BJ (cell line): ENCODE data around the gene CDK4. TPM values are rescaled to one million over a fixed set of nuclear protein-coding genes. Genes with fewer than 3 reads are reported as not detected.

Source experiments
- CTCF ChIA-PET: fragments of 350-600 bp; formaldehyde crosslinking; extraction: SDS; loops from one replicate; lab custom pipeline; 2021; ENCODE audit warnings: antibody characterized with exemption, inconsistent platforms; lab: Yijun Ruan, JAX
- POLR2A ChIA-PET: fragments of 300-600 bp; sonication (Branson Sonifier 250); formaldehyde crosslinking; extraction: SDS; loops from one replicate; lab custom pipeline; 2021; ENCODE audit warnings: antibody characterized with exemption; lab: Charles Lee
- DNase-seq: peaks from one replicate; pipeline ENCODE4 v3.0.0-alpha.2; 2011; ENCODE audit warnings: low read depth
- H3K27me3 ChIP-seq: 2 replicates; pipeline ENCODE4 v1.6.0; 2011; ENCODE audit warnings: low read length; ENCODE audit not compliant: control insufficient read depth, insufficient read depth
- H3K36me3 ChIP-seq: 2 replicates; pipeline ENCODE4 v1.5.1; 2011; ENCODE audit warnings: low read length; ENCODE audit not compliant: control insufficient read depth, insufficient read depth
- H3K4me3 ChIP-seq: 2 replicates; pipeline ENCODE4 v1.5.1; 2011; ENCODE audit warnings: low read depth, mild to moderate bottlenecking, control low read depth, low read length
- polyA plus RNA-seq: library from polyadenylated mRNA; depleted of rRNA; stranded (reverse); fragments of >200 nt; gene quantifications from 2 replicates; pipeline ENCODE4 v1.2.3, GENCODE V29; 2011
- TF ChIP-seq, protein P1 (sequence below): IDR thresholded peaks from 2 replicates; pipeline ENCODE4 v1.5.1; 2011; ENCODE audit warnings: low read depth, mild to moderate bottlenecking, control low read depth, inconsistent platforms, low read length, moderate library complexity; ENCODE audit not compliant: insufficient read depth

Gene CDK4
- polyA plus RNA-seq, 1 experiment, result 293 TPM

DNA sequence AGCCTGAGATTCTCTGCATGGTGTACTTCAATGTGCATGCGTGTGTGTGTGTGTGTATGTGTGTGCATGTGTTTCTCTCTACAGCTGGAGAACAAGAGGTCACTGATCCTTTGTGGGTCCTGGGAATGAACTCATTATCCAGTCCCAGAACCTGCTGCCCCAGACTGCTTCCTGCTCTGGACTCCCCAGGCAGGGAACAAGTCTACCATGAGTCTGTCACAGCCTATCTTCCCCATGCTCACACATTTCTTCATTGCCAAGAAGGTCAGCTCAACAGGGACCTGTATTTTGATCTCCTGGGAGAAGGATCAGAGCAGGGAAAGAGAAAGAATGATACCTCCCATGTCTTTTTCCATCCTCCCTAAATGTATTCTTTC is 10.7 kb downstream of the CDK4 start:
- no peak overlapping the region for H3K4me3 ChIP-seq
- TF ChIP-seq, protein P1, sequence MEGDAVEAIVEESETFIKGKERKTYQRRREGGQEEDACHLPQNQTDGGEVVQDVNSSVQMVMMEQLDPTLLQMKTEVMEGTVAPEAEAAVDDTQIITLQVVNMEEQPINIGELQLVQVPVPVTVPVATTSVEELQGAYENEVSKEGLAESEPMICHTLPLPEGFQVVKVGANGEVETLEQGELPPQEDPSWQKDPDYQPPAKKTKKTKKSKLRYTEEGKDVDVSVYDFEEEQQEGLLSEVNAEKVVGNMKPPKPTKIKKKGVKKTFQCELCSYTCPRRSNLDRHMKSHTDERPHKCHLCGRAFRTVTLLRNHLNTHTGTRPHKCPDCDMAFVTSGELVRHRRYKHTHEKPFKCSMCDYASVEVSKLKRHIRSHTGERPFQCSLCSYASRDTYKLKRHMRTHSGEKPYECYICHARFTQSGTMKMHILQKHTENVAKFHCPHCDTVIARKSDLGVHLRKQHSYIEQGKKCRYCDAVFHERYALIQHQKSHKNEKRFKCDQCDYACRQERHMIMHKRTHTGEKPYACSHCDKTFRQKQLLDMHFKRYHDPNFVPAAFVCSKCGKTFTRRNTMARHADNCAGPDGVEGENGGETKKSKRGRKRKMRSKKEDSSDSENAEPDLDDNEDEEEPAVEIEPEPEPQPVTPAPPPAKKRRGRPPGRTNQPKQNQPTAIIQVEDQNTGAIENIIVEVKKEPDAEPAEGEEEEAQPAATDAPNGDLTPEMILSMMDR, result no peak
- H3K36me3 ChIP-seq, result peaks cover under 1% of the 10 kb centered on the region; the same call in 1 of the 2 replicates
- H3K27me3 ChIP-seq, result peaks cover 43% of the 10 kb centered on the region
- no peak for DNase-seq
- POLR2A ChIA-PET, result no interaction called here
- CTCF ChIA-PET, result interaction anchor here (1.4 kb wide), 1 partner anchor 15 kb away, joined by 4 read pairs; no protein-coding TSS in a partner anchor

DNA sequence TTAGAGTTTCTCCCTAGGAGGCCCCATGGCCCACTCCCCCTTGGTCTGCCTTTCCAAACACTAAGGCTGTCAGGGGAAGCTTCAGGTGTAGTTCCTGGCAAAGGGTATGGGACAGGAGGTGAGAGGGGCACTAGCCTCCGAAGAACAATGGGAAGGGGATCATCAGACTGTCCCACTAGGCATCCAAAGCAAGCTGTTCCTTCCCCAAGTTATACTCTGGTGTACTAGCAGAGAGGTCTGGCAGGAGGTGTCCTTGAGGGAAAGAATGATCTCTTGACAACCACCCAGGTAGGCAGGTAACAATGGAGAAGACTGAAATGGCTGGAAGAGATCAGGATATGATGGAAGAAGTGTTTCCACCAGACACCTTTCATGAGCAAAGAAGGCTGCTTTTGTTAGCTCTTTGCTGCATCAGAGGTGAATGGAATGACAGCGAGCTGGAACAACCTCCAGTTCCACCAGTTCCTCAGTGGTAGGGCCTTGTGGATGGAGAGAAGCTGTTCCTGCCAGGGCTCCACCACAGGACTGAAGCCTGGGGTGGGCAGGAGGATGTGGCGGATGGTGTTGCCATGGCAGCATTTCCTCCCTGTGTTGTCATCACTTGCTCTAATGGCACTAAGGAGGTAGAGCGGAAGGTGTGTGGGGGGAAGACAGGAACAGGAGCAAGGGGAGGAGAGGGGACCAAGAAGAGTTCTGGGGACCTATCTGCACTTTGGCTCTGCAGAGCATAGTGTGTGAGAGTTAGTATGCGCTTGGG is 11.3 kb downstream of the CDK4 start:
- Histone ChIP-seq H3K27me3 (peaks cover 45% of the 10 kb centered on the region), H3K36me3 (no peaks in the 10 kb centered on the region)
- CTCF ChIA-PET, result interaction anchor here (0.6 to 1.8 kb wide), 4 partner anchors 10 to 148 kb away, joined by 3 to 5 read pairs (median 4); no protein-coding TSS in a partner anchor

DNA sequence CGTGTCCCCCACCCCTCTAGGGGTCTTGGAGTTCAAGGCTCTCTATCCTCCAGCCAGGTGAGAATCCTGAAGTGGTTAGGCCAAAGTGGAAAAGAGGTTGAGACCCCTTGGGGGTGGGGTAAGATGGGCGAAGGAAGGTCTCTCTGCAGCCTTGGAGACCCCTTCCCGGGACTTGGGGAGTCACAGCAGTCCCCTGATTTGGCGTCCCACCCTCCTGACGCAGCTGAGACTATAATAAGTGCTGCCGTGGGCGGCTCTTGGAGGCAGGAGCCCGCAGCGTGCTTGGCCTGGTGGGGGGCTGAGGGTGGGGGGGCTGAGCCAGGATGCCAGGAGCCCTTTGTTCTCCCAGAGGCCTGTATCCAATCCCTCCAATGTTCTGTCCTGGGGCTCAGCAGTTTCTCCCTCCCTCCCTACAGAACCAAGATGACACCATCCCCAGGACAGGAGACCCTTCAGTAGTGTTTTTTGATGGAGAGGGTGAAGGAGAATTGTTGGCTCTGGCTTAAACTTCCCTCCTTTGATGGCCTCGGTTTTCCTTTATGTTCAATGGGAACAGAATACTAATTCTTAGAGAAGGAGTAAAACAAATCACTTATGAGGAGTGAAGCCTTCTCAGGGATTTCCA is 12.1 kb downstream of the CDK4 start:
- ChIA-PET POLR2A (no interaction called here), CTCF (interaction anchor here (0.6 to 1.8 kb wide), 3 partner anchors 9 to 147 kb away, joined by 3 to 5 read pairs (median 3); no protein-coding TSS in a partner anchor)
- Histone ChIP-seq H3K36me3 (no peaks in the 10 kb centered on the region), H3K4me3 (no peak overlapping the region), H3K27me3 (peaks cover 48% of the 10 kb centered on the region)
- no peak for DNase-seq
- TF ChIP-seq, protein P1, result no peak

More for the DNA sequence above, 11.3 kb downstream of the CDK4 start:
- TF ChIP-seq, protein P1, result no peak
- DNase-seq, result no peak
- H3K4me3 ChIP-seq, result no peak overlapping the region
- POLR2A ChIA-PET, result no interaction called here

DNA sequence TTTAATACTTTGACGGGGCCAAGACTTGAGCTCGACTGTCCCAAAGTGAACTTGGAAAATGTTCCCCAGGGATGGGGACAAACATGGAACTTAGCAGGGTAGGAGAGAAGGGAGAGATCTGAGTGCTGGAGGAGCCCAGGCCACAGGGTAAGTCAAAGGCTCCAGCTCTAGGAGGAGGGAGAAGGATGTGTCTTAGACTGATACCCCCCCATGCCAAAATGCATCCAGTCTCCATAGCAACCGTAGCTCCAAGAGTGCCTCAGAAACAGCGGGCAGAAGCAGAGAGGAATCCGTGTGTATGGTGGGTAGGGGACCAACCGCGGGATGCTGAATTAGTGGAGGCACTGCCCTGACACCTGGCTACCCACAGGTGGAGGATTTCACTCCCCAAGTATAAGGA is 12.7 kb downstream of the CDK4 start:
- no peak for DNase-seq
- POLR2A ChIA-PET, result no interaction called here
- TF ChIP-seq, protein P1, result no peak
- CTCF ChIA-PET, result interaction anchor here (1.2 to 1.8 kb wide), 2 partner anchors 9 to 156 kb away, joined by 3 to 5 read pairs; no protein-coding TSS in a partner anchor
- no peak overlapping the region for H3K4me3 ChIP-seq
- no peaks in the 10 kb centered on the region for H3K36me3 ChIP-seq
- H3K27me3 ChIP-seq, result peaks cover 51% of the 10 kb centered on the region

DNA sequence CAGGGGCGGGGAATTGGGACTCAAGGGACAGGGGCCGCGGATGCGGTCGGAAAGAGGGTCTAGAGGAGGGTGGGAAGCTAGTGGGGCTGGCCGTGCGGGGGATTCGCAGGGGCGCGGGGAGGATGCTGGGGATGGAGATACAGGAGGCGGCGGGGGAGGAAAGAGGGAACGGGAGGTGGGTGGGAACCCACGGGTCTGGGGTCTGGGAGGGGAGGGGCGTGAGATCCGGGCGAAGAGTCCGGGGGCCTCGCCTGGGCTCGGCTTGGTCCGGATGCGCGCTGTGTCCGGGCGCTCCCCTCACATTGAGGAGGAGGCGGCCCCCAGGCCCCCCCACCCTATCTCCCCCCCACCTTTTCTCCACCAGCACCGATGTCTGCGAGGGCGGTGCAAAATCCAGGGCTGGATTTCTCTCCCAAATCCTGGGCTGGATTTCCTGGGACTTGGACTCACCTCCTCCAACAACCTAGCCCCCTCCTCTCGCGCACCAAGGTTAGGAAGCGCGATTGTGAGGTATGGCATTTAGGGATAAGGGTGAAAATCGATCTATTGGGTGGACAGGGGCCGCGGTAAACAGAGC is 13.4 kb downstream of the CDK4 start, which contains the start of gene AGAP2:
Gene AGAP2, minus strand, starts transcription at position 82 of the 577 bp plus-strand sequence. CDS start 496 bp downstream, outside the sequence.
- Histone ChIP-seq H3K27me3 (peaks cover 55% of the 10 kb centered on the region), H3K36me3 (no peaks in the 10 kb centered on the region), H3K4me3 (peak within 1 kb of the TSS; percentile 22; the same call in 1 of the 2 replicates)
- TF ChIP-seq, protein P1, result no peak
- ChIA-PET POLR2A (no interaction called here), CTCF (interaction anchor here (1.2 to 4.4 kb wide), 2 partner anchors 13 to 156 kb away, joined by 3 to 58 read pairs; no protein-coding TSS in a partner anchor)
- DNase-seq, result no peak
